GM12878 (cell line): ENCODE data around the gene ASB7. TPM values are rescaled to one million over a fixed set of nuclear protein-coding genes. Genes with fewer than 3 reads are reported as not detected.

Experiments
- ATAC-seq: fragments of 200-7000 bp; cut with Tn5 transposase; 3 replicates; pipeline ENCODE4 v1.9.1; 2020; ENCODE audit warnings: mild to moderate bottlenecking, moderate library complexity
- BruUV-seq: library from RNA; stranded (reverse); fragments of 400-500 nt; replicated peaks from 2 replicates; lab custom pipeline; 2021; lab: Mats Ljungman, UMichigan
- CTCF ChIA-PET: fragments of 300-600 bp; sonication (Branson Sonifier 250); formaldehyde crosslinking; extraction: SDS; loops from one replicate; lab custom pipeline; 2021; ENCODE audit warnings: inconsistent platforms; lab: Yijun Ruan, JAX
- POLR2A ChIA-PET: fragments of 350-600 bp; formaldehyde crosslinking; extraction: SDS; loops from one replicate; lab custom pipeline; 2021; ENCODE audit warnings: inconsistent platforms; lab: Charles Lee
- RAD21 ChIA-PET: fragments of 300-600 bp; sonication (Branson Sonifier 250); formaldehyde crosslinking; loops from one replicate; lab custom pipeline; 2023; ENCODE audit warnings: antibody characterized with exemption; ENCODE audit not compliant: unreplicated experiment; lab: Charles Lee
- SMC1A ChIA-PET: fragments of 300-600 bp; sonication (Branson Sonifier 250); formaldehyde crosslinking; loops from one replicate; lab custom pipeline; 2023; ENCODE audit not compliant: unreplicated experiment, uncharacterized antibody; lab: Charles Lee
- DNase-seq: peaks from one replicate; pipeline ENCODE4 v3.0.0-alpha.2; 2011; ENCODE audit warnings: low read depth, low spot score
- FAIRE-seq: peaks from 3 replicates; lab custom pipeline; 2011; peaks lifted over from hg19 to GRCh38; lab: Jason Lieb, UNC
- H2AFZ ChIP-seq: 2 replicates; pipeline ENCODE4 v1.6.0; 2011; ENCODE audit warnings: low read depth, low read length, control low read depth; ENCODE audit not compliant: control insufficient read depth
- H3K27ac ChIP-seq: 2 replicates; pipeline ENCODE4 v1.5.1; 2011; ENCODE audit warnings: control low read depth; ENCODE audit not compliant: control insufficient read depth, insufficient read depth
- H3K27me3 ChIP-seq, 2 experiments: replicated peaks in 1 of 2; 2 replicates each; pipeline versions ENCODE4 v1.6.0 to v1.6.1; 2011; ENCODE audit warnings: low read length in 1 of 2; ENCODE audit not compliant: control insufficient read depth in 2 of 2, insufficient read depth in 2 of 2
- H3K36me3 ChIP-seq, 2 experiments: 2 replicates each; pipeline ENCODE4 v1.5.1; 2011; ENCODE audit warnings: low read length in 1 of 2; ENCODE audit not compliant: control insufficient read depth in 2 of 2, insufficient read depth in 2 of 2
- H3K4me1 ChIP-seq: 2 replicates; pipeline ENCODE4 v1.6.1; 2011; ENCODE audit warnings: mild to moderate bottlenecking, low read length, moderate library complexity, mixed read lengths; ENCODE audit not compliant: control insufficient read depth, insufficient read depth
- H3K4me2 ChIP-seq: 2 replicates; pipeline ENCODE4 v1.6.0; 2011; ENCODE audit warnings: control low read depth; ENCODE audit not compliant: control insufficient read depth, insufficient read depth
- H3K4me3 ChIP-seq: fragments of 200-600 bp; sonication (generic); 2 replicates; pipeline ENCODE4 v1.5.1; 2016
- H3K79me2 ChIP-seq: 2 replicates; pipeline ENCODE4 v1.6.0; 2011; ENCODE audit warnings: low read length; ENCODE audit not compliant: control insufficient read depth, insufficient read depth
- H3K9ac ChIP-seq: 2 replicates; pipeline ENCODE4 v1.8.0; 2011; ENCODE audit warnings: low read length, control low read depth, mixed read lengths; ENCODE audit not compliant: control insufficient read depth, insufficient read depth
- H3K9me3 ChIP-seq: replicated peaks from 3 replicates; pipeline ENCODE4 v1.5.1; 2011; ENCODE audit warnings: mild to moderate bottlenecking, low read length; ENCODE audit not compliant: control insufficient read depth, insufficient read depth
- H4K20me1 ChIP-seq: 2 replicates; pipeline ENCODE4 v1.6.0; 2011; ENCODE audit not compliant: control insufficient read depth, insufficient read depth
- STAT1 ChIP-seq: fragments of 450-650 bp; conservative IDR thresholded peaks from 2 replicates; pipeline ENCODE4 v1.6.1; 2014; ENCODE audit warnings: antibody characterized with exemption, mild to moderate bottlenecking
- STAT3 ChIP-seq: IDR thresholded peaks from 2 replicates; pipeline ENCODE4 v1.6.1; 2011; ENCODE audit warnings: low read depth, low read length, improper control_type of control experiment
- ZNF622 ChIP-seq: fragments of 450-650 bp; IDR thresholded peaks from 2 replicates; pipeline ENCODE4 v1.6.1; 2017; ENCODE audit warnings: mild to moderate bottlenecking, inconsistent platforms
- WGBS: methylation state at CpG from one replicate; pipeline ENCODE4 v1.1.6; 2016; ENCODE audit warnings: low lambda C conversion rate; ENCODE audit not compliant: insufficient replicate concordance, insufficient coverage; ENCODE audit errors: missing lambda C conversion rate; 5-methylcytosine and 5-hydroxymethylcytosine counted together
- in situ Hi-C: fragments of 300-500 bp; cut with MboI; formaldehyde crosslinking; loops from 9 replicates; pipeline ENCODE4 v1.14.3; 2018; ENCODE audit warnings: mixed read lengths
- intact Hi-C: fragments of 100-400 bp; cut with micrococcal nuclease; formaldehyde crosslinking; loops from one replicate; pipeline ENCODE4 v1.14.2; 2022; ENCODE audit not compliant: unreplicated experiment
- polyA plus RNA-seq, 11 experiments: library from polyadenylated mRNA; depleted of rRNA in 4 of 11; unstranded in 6 of 11; stranded (reverse) in 5 of 11; fragments of >200 nt; fragmentation: Nextera tagmentation in 4 of 11; fragmentation: Illumina TruSeq in 1 of 11; extraction: Ambion mirVana in 4 of 11; extraction: Trizol in 1 of 11; gene quantifications; 1 replicate in 1 of 11; 2 replicates in 10 of 11; pipeline versions ENCODE4 v1.2.1 to v1.2.3, GENCODE V29; 2011 to 2016; ENCODE audit warnings: inconsistent platforms in 2 of 11, missing spikeins in 2 of 11, low read depth in 1 of 11
- total RNA-seq, 4 experiments: library from RNA; depleted of rRNA in 3 of 4; stranded (reverse); fragments of >200 nt in 3 of 4; fragmentation: Illumina TruSeq in 1 of 4; extraction: Trizol in 1 of 4; gene quantifications; 2 replicates each; pipeline versions ENCODE4 v1.2.1 to v1.2.3, GENCODE V29; 2013 to 2021
- TF ChIP-seq, protein P1 (sequence below): fragments of 450-650 bp; formaldehyde crosslinking; IDR thresholded peaks from 2 replicates; pipeline ENCODE4 v1.4.0; 2022; ENCODE audit warnings: mild to moderate bottlenecking, moderate library complexity

The ASB7 gene
- total and polyA plus RNA-seq, 10 of the 15 experiments (the other 5 are each of a cell fraction or from before 2014, with no cell fraction given), result 2.7 to 13.9 (median 8.6) TPM

- H3K27me3 ChIP-seq, result no peaks in the 10 kb centered on the region
- ChIA-PET POLR2A (no interaction called here), RAD21 (no interaction called here), CTCF (interaction anchor here (1.0 kb wide), 1 partner anchor 723 kb away, joined by 3 read pairs; no protein-coding TSS in a partner anchor), SMC1A (interaction anchor here (0.6 to 1.8 kb wide), 4 partner anchors 15 to 222 kb away, joined by 3 to 5 read pairs (median 4); no protein-coding TSS in a partner anchor)
- peaks cover 0 to 4% of the 10 kb centered on the region in 2 experiments; a peak in 1 of 4 replicates for H3K36me3 ChIP-seq
- H4K20me1 ChIP-seq, result no peaks in the 10 kb centered on the region
- no peak overlapping the region for H3K4me3 ChIP-seq
- H3K9me3 ChIP-seq, result no peaks in the 10 kb centered on the region
- DNase-seq (no peak), FAIRE-seq (no peak), ATAC-seq (no peak)
- no peaks in the 10 kb centered on the region for H3K4me1 ChIP-seq
- no peak for TF ChIP-seq ZNF622
- no peak for TF ChIP-seq STAT1
- TF ChIP-seq STAT3, result no peak
- TF ChIP-seq, protein P1, sequence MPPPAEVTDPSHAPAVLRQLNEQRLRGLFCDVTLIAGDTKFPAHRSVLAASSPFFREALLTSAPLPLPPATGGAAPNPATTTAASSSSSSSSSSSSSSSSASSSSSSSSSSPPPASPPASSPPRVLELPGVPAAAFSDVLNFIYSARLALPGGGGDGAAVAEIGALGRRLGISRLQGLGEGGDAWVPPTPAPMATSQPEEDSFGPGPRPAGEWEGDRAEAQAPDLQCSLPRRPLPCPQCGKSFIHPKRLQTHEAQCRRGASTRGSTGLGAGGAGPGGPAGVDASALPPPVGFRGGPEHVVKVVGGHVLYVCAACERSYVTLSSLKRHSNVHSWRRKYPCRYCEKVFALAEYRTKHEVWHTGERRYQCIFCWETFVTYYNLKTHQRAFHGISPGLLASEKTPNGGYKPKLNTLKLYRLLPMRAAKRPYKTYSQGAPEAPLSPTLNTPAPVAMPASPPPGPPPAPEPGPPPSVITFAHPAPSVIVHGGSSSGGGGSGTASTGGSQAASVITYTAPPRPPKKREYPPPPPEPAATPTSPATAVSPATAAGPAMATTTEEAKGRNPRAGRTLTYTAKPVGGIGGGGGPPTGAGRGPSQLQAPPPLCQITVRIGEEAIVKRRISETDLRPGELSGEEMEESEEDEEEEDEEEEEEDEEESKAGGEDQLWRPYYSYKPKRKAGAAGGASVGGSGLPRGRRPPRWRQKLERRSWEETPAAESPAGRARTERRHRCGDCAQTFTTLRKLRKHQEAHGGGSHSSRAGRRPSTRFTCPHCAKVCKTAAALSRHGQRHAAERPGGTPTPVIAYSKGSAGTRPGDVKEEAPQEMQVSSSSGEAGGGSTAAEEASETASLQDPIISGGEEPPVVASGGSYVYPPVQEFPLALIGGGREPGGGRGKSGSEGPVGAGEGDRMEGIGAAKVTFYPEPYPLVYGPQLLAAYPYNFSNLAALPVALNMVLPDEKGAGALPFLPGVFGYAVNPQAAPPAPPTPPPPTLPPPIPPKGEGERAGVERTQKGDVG (CRISPR knock-in tag), result no peak
- H2AFZ ChIP-seq, result no peak overlapping the region
- no peak overlapping the region for H3K4me2 ChIP-seq
- intact Hi-C loops (no loop called here), in situ Hi-C loops (no loop called here)
- H3K27ac ChIP-seq, result no peak overlapping the region
- 95% methylated on average over 5 of the region's 5 CpGs for WGBS
- no TSS peak for BruUV-seq
- no peaks in the 10 kb centered on the region for H3K79me2 ChIP-seq
- H3K9ac ChIP-seq, result no peak overlapping the region
Measured at GRCh38 chr15:100651253-100651652, 48.9 kb downstream of the ASB7 start.
